ENCODE data around the gene CA7. TPM values are rescaled to one million over a fixed set of nuclear protein-coding genes. Genes with fewer than 3 reads are reported as not detected.

The CA7 gene
- polyA plus RNA-seq, 3 donors = 0.11 to 0.25 (median 0.24) TPM

DNA sequence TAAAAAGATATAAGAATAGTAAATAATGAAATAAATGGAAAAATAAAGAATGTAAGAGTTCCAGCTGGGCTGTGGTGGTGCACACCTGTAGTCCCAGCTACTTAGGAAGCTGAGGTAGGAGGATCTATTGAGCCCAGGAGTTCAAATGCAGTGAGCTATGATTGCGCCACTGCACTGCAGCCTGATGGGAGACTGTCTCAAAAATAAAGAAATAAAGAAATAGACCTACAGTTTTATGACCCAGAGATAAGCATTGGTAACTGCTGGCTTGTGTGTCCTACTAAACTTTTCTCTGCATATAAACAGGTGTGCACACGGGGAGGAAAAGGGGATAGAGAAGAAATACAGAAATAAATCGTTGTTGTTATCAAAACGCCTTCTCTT lies 28.3 kb downstream of the CA7 start:
- no peak for DNase-seq (ENCODE audit: low read depth in 3 of 3, low spot score in 2 of 3)

DNA sequence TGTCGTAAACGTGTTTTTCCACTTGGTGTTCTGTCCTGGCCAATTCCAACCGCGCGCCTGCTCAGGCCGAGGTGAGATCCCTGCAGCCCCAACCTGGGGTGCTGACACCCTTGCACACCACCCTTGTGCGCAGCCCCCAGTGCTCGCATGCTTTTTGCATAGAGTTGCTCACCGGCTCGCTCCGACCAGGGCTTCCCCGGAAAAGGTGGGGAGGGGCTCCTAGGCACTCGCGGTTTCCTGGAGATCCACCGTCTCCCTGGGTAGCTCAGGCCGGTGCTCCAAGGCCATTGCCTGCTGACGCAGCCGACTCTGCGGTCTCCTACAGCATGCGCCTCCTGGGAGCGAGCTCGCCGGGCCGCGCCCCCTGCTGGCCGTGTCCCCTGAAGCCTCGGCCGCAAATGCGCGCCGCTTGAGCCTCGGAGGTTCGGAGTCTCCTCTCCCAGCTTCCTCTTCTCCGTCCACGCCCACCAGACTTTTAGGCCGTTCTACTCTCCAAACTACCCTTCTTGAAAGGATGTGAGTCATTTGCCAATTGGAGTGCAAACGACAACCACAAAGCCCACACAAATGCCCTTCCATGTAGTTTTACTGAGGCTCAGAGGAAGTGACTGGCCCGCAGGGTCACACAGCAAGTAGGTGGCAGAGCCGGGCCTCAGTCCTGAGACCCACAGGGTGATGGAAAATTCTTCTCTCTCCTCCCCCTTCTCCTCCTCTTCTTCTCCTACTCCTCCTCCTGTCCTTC lies 28.9 kb downstream of the CA7 start:
- DNase-seq (ENCODE audit: low read depth in 3 of 3, low spot score in 2 of 3) = peak in 2 of 3 donors; percentile 50 to 59

DNA sequence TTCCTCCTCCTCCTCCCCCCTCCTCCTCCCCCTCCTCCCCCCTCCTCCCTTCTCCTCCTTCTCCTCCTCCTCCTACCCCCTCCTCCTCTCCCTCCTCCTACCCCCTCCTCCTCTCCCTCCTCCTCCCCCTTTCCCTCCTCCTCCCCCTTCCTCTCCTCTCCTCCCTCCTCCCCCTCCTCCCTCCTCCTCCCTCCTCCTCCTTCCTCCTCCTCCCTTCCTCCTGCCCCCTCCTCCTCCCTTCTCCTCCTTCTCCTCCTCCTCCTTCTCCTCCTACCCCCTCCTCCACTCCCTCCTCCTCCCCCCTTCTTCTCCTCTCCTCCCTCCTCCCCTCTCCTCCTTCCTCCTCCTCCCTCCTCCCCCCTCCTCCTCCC lies 29.5 kb downstream of the CA7 start:
- no peak for DNase-seq (ENCODE audit: low read depth in 3 of 3, low spot score in 2 of 3)

DNA sequence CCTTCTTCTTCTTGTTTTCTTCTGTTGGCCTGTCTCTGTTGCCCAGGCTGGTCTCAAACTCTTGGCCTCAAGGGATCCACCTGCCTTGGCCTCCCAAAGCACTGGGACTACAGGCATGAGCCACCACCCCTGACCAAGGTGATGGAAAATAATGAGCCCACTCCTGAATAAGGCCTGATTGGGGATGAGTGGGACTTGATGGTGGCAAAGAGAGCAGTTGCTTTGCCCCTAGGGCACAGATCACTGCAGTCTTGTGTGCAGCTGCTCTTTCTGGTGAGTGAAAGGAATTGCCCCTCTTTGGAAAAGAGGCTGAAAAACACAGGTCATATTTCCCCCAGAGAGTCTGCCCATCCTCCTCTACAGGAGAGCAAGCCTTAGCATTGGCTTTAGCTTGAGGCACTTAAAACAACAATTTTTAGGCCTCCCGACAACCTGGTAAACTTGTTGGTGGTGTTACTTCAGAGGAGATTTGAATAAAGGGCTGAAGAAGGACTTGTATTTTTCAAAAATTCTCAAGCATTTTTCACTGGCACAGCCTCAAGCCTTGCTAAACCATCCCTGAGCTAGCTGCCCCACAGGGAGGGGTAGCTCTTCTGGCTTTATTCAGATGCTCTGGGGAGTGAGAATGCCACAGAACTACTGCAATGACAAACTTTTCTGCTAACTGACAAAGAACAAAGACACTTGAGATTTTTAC lies 30.0 kb downstream of the CA7 start:
- DNase-seq (ENCODE audit: low read depth in 3 of 3, low spot score in 2 of 3) = no peak

DNA sequence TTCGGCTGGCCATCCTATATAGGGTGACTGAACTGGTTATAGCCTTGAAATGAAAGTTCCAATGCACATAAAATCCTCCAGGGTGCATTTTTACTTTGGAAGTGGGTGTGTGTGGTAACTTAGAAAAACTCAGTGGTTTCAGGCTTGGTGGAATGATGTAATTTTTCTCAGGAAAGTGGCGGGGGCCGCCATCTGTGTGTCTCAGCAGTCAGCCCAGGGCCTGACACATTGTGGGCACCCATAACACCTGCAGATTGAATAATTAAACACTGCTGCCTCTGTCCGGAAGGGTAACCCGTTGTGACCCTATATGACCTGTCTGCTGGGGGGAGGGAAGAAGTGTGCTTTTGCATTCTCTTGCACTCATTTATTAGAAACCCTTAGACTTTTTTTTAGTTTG lies 33.9 kb downstream of the CA7 start:
- DNase-seq (ENCODE audit: low read depth in 3 of 3, low spot score in 2 of 3) = no peak

DNA sequence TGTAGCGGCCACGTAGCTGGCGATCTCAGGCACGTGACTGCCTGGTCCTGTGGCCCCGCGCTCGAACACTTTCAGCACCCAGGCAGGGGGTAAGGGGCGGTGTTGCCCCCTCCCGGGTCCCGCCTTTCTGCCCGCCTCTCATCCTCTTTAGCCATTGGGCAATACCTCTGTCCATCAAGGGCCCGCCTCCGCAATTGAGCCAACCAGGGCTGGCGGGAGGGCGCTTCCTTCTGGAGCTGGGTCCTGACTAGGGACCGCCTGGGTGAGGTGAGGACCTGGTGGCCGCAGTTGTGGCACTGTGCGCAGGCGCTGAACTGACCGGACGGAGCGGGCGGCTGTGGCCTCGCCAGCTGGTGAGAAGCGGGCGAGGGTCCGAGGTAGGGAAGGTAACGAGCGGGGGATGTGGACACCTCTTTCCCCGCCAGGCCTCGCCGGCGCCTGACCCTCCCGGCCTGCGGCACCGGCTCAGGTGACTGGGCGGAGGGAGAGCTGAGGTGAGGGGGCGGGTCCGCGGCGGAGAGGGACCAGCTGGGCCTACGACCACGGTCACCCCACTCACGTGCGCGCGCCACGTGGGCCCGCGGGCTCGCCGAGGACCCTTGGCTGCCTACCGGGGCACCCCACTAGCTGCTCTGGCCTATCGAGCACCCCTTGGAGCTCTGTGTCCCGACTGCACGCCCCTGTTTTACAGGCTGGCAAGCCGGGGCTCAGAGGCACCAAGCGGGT lies 36.2 kb downstream of the CA7 start, which contains the start of gene PDP2:
TSS of gene PDP2 (plus strand) at position 228 of the 726 bp plus-strand sequence. CDS start 3,770 bp downstream, outside the sequence.
- peak; percentile 86 to 92 (median 87) for DNase-seq (ENCODE audit: low read depth in 3 of 3, low spot score in 2 of 3)

DNA sequence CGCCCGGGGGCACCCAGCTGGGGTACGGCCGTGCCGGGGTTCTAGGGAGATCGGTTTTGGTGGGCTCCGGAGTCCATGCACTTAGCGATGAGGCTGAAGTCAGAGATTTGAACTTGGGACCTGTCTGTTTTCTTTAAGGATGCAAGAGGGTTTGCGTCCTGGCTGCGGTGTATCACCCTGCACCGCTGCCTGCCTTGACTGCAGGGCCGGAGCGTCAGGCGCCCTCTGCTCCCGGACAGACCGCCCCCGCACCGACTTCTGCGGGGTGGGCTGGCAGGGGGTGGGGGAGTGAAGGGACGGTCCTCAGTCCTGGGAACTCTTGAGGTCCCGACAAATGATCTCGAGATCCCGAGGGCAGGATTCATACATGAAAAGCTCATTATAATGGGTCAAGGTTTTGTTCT lies 36.8 kb downstream of the CA7 start:
- DNase-seq (ENCODE audit: low read depth in 3 of 3, low spot score in 2 of 3) = no peak

DNA sequence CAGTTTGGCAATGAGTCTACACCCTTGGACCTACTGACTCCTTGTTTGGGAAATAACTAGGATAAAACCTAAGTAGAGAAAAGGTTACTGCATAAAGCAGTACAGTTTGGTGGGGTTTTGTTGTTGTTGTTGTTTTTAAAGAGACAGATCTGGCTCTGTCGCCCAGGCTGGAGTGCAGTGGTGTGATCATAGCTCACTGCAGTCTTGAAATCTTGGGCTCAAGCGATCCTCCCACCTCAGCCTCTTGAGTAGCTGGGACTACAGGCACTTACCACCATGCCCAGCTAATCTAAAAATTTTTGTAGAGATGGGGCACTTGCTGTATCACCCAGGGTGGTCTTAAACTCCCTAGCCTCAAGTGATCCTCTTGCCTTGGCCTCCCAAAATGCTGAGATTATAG lies 37.3 kb downstream of the CA7 start:
- DNase-seq (ENCODE audit: low read depth in 3 of 3, low spot score in 2 of 3) = no peak

DNA sequence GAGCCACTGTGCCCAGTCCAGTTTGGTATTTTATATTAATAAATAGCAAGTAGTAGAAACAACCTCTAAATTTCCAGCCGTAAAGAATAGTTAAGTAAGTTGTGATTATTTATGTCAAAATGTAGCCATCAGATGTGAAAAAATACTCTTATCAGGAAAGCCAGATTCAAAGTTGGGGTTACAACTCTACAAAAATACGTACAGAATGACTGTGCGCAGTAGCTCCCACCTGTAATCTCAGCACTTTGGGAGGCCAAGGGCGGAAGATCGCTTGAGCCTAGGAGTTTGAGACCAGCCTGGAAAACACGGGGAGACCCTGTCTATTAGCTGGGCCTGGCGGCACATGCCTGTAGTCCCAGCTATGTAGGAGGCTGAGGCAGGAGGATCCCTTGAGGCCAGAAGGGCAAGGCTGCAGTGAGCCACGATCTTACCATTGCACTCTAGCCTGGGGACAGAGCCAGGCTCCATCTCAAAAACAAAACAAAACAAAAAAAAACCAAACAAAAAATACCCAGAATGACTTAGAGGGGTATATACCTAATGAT lies 37.8 kb downstream of the CA7 start:
- no peak for DNase-seq (ENCODE audit: low read depth in 3 of 3, low spot score in 2 of 3)

DNA sequence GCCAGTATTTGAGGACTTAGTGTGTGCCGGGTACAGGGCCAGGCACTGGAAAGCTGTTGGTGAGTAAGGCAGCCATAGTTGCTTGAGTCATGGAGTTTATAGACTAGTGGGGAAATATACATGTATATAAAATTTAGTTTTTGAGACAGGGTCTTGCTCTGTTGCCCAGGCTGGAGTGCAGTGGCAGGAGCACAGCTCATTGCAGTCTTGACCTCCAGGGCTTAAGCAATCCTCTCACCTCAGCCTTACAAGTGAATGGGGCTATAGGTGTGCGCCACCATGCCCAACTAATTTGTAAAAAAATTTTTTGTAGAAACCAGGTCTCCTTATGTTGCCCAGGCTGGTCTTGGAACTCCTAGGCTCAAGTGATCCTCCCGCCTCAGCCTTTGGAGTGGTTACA lies 38.5 kb downstream of the CA7 start:
- no peak for DNase-seq (ENCODE audit: low read depth in 3 of 3, low spot score in 2 of 3)

DNA sequence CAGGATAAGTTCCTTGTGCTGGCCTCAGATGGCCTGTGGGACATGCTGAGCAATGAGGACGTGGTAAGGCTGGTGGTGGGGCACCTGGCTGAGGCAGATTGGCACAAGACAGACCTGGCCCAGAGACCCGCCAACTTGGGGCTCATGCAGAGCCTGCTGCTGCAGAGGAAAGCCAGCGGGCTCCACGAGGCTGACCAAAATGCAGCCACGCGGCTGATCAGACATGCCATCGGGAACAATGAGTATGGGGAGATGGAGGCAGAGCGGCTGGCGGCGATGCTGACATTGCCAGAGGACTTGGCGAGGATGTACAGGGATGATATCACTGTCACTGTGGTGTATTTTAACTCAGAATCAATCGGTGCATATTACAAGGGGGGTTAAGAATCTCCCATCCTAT lies 41.3 kb downstream of the CA7 start:
- no peak for DNase-seq (ENCODE audit: low read depth in 3 of 3, low spot score in 2 of 3)

DNA sequence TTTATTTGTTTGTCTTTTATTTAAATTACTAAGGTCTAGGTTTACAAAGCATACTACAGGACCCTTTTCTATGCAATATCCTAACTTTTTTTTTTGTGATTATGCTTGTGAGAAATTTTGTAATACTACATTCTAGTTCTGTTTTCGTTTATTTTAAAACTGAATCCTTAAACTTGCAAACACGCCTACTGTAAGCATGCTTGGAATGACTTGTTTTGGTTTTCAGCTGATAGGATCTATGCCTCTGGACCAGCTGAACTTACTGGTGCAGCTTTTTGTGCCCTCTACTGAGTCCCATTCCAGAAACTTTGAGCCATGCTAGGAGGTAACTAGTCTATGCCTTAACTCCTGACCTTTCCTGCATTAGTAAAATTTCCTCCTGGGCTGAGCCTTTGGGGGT lies 42.1 kb downstream of the CA7 start:
- DNase-seq (ENCODE audit: low read depth in 3 of 3, low spot score in 2 of 3) = no peak

DNA sequence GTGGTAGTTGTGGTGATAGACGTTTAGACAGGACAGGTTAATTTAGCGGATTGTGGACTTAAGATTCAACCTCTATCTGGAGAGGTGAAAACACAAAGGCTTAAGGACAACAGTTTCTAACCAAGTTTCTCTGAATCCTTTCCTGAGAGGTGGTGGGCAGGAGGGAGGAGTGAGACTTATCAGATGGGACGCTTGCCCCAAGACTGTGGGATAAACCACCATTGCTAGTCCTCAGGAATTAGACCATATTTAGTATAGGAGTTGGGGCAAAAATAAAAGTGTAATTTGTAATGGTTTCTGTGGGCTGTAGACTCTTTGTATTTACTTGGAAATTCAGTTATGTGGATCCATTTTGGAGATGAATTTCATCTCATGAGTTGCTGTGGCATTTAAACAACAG lies 42.7 kb downstream of the CA7 start:
- DNase-seq (ENCODE audit: low read depth in 3 of 3, low spot score in 2 of 3) = no peak

DNA sequence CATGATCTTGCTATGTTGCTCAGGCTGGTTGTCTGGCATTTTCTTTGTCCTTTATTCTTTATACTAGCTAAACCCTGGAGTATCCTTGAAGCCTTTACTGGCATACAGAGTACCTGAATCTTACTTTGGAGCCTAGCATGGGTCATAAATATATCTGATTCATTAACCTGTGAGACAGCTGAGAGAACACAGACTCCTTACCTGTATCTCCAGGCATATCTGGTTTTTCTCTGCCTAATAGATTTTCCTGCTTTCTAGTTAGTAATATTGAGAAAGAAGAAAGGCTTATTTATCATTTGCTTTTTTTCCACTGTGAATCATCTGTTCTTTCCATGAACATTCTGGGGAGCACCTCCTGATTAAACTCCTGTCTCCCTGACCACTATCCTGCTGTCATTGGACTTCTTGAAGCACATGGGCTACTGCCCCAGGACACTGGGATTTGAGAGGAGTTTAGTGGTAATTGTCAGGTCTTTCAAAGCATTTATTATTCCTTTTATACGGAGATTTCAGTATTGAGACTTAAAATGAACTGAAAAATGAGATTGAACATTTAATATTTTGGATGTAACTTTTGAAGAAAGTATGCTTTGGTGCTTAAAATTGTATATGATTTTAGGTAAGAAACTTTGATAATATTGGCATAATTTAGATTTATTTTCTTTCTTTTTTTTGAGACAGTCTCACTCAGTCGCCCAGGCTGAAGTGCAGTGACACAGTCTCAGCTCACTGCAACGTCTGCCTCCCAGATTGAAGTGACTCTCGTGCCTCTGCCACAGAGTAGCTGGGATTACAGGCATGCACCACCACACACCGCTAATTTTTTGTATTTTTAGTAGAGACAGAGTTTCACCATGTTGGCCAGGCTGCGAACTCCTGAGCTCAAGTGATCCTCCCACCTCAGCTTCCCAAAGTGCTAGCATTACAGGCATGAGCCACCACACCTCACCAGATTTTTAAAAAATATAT lies 44.7 kb downstream of the CA7 start:
- DNase-seq (ENCODE audit: low read depth in 3 of 3, low spot score in 2 of 3) = no peak

DNA sequence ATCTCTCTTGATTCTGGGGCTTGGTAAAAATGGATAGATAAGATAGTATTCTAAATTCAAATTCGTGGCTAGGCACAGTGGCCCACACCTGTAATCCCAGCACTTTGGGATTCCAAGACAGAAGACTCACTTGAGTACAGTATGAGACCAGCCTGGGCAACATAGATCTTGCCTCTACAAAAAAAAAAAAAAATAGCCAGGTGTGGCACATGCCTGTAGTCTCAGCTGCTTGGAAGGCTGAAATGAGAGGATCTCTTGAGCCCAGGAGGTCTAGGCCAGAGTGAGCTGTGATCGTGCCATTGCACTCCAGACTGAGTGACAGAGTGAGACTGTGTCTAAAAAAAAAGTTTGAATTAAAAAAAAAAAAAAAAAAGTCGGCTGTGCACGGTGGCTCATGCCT lies 45.4 kb downstream of the CA7 start:
- no peak for DNase-seq (ENCODE audit: low read depth in 3 of 3, low spot score in 2 of 3)

DNA sequence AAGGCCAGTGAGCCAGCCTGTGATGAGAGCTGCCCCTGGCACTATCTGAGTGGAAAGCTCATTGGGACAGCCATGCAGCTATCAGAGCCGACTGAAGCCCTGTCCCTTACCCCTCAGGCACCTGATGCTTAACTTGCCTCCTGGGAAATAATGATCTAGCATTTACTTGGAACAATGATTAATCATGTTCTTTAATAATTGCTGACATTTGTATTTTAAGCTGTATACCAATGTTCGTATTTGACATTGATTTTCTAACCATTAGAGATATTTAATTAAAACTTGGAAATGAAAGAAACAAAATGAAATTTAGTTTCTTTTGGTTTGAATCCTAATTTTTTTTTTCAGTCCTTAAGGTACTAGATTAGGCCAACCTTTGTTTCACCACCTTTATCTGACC lies 46.6 kb downstream of the CA7 start:
- no peak for DNase-seq (ENCODE audit: low read depth in 3 of 3, low spot score in 2 of 3)

DNA sequence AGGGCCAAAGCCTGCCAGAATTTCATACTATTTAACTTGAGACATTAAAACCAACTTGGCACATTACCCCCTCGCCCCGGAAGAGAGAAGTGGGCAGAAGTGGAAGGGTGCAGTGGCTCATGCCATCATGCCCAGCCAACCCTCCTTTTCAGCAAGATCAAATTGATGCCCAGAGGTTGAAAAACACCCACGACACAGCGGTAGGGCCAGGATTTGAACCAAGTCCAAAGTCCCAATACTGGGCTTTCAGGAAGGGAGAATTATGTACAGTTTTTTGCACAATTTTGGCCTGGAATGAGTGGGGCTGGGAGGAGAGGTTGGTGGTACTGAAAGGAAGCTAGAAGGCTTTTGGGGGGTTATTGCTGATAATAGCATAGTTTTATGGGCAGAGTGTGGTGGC lies 47.1 kb downstream of the CA7 start:
- no peak for DNase-seq (ENCODE audit: low read depth in 3 of 3, low spot score in 2 of 3)

DNA sequence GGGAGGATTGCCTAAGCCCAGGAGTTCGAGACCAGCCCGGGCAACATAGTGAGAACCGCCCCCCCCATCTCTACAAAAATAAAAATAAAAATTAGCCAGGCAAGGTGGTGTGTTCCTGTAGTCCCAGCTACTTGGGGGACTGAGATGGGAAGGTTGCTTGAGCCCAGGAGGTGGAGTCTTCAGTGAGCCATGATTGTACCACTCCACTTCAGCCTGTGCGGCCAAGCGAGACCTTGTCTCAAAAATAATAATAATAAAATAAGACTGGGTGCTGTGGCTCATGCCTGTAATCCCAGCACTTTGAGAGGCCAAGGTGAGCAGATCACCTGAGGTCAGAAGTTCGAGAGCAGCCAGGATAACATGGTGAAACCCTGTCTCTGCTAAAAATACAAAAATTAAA lies 47.6 kb downstream of the CA7 start:
- DNase-seq (ENCODE audit: low read depth in 3 of 3, low spot score in 2 of 3) = no peak

DNA sequence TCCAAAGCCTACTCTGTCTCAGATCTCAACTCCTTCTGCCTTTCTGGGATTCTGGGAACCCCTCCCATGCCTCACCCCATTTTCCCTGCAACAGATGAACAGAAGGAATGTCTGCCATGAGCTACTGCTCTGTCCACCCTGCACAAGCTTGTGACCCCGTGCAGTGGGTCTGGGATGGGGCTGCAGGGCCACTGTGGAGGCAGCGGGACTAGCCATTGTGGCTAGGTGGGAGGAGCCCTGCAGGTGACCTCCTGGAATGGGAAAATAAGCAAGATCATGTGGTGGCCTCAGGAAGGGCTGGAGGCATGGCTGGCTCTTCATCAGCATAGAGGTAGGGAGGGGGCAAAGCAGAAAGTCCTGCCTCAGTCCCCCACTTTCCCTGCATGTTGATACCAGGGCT lies 49.8 kb downstream of the CA7 start:
- no peak for DNase-seq (ENCODE audit: low read depth in 3 of 3, low spot score in 2 of 3)

DNA sequence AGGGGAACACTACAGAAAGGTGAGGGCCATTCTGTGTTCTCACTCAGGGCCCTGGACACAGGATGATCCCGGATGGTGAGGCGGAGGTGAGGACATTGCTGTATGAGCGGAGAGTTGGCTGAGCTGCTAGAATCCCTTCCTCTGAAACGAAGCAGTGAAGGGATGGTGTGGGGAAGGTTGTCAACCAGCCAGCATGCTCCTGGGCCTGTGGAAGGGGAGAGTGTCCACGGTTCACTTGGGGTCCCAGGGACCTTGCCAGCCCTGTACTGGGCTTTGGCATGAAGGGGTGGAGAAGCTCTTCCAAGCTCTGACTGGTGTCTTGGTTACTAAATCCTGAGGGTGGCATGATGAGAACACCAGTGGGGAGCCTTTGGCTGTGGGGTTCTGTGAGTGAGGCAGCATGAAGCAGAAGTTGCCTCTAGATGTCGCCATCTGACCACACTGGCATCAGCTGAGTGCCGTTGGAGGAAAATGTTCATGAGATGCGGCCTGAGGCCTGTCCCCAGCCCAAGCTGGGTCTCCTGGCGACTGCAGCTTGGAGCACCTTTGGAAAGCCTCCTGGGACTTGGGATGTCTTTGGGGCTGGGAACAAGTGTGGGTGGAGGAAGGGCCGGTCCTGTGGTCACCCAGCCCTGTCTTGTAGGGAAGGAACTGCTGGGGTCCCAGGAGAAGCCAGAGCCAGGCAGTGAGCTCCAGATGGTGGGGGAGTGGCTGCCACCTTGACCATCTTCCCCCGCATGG lies 50.9 kb downstream of the CA7 start:
- DNase-seq (ENCODE audit: low read depth in 3 of 3, low spot score in 2 of 3) = no peak

Data from right renal cortex interstitium (tissue), 3 donors.